ENCODE data around the gene CPEB1. TPM values are rescaled to one million over a fixed set of nuclear protein-coding genes. Genes with fewer than 3 reads are reported as not detected.

Gene CPEB1
- total and polyA plus RNA-seq, 2 of the 13 experiments (the other 11 are each of a cell fraction or from before 2014, with no cell fraction given), result 0.03 to 0.07 TPM

DNA sequence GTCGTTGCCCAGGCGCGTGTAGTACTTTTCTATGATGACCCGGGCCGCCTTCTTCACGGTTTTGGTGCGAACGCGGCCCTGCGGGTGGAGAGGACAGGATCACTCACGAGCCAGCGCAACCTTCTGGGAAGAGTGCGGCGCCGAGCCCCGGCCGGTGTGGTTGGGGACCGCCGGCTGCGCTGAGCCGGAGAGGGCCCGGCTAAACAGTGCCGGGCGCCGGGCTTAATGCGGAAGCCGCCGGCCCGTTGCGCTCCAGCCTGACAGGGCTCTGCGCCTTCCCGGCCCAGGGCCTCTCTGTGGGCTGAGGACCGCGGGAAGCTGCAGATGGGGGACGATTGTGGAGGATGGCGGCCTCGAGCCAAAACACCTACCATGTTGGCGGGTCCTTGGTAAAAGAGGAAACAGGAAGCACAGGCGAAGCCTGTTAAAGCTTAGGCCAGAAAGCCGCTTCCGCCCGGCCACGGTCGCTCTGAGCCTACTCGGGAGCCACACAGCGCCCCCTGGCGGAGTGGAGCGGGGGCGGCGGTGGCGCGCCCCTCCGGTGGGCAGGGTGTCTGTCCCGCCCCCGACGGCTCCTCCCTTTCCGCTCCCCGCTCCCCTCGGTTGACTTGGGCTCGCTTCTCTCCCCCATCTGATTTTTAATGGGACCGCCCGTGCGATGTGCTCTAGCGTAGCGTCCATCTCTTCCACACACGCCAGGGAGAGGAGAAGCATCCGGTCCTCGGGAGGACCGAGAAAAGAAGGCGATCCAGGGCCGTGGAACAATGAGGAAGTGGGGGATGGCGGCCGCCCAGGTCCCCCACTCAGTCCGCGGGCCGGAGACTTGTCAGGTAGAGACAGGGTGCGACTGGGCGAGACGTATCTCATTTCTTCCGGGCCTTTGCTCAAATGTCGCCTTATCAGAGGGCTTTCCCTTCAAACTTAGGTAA, 106.8 kb downstream of the CPEB1 start, which contains the start of gene RPS17 (continued):
- peak; percentile 95 for TF ChIP-seq KLF6 (CRISPR knock-in tag; IDR thresholded peaks at IDR 0.05)
- TF ChIP-seq, protein P1, sequence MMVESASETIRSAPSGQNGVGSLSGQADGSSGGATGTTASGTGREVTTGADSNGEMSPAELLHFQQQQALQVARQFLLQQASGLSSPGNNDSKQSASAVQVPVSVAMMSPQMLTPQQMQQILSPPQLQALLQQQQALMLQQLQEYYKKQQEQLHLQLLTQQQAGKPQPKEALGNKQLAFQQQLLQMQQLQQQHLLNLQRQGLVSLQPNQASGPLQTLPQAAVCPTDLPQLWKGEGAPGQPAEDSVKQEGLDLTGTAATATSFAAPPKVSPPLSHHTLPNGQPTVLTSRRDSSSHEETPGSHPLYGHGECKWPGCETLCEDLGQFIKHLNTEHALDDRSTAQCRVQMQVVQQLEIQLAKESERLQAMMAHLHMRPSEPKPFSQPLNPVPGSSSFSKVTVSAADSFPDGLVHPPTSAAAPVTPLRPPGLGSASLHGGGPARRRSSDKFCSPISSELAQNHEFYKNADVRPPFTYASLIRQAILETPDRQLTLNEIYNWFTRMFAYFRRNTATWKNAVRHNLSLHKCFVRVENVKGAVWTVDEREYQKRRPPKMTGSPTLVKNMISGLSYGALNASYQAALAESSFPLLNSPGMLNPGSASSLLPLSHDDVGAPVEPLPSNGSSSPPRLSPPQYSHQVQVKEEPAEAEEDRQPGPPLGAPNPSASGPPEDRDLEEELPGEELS (CRISPR knock-in tag; IDR thresholded peaks at IDR 0.05), result peak; percentile 72; the same call in 1 of the 2 replicates
- peak; percentile 21; the same call in 1 of the 2 replicates for TF ChIP-seq ARNT2 (CRISPR knock-in tag; IDR thresholded peaks at IDR 0.05; ENCODE audit: low read depth)
- no peak for TF ChIP-seq TCF12 (IDR thresholded peaks at IDR 0.05)
- TF ChIP-seq TCF12 (CRISPR knock-in tag; IDR thresholded peaks at IDR 0.05), result no peak
- TF ChIP-seq, protein P2, sequence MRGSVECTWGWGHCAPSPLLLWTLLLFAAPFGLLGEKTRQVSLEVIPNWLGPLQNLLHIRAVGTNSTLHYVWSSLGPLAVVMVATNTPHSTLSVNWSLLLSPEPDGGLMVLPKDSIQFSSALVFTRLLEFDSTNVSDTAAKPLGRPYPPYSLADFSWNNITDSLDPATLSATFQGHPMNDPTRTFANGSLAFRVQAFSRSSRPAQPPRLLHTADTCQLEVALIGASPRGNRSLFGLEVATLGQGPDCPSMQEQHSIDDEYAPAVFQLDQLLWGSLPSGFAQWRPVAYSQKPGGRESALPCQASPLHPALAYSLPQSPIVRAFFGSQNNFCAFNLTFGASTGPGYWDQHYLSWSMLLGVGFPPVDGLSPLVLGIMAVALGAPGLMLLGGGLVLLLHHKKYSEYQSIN (CRISPR knock-in tag; IDR thresholded peaks at IDR 0.05; ENCODE audit: borderline replicate concordance), result no peak
- no peak; the same call in 1 of the 2 replicates for TF ChIP-seq ZNF256 (CRISPR knock-in tag; conservative IDR thresholded peaks at IDR 0.05)
- TF ChIP-seq HMG20B (CRISPR knock-in tag; conservative IDR thresholded peaks at IDR 0.05), result no peak
- no peak for TF ChIP-seq SOX6 (IDR thresholded peaks at IDR 0.05)
- no peak; the same call in 1 of the 2 replicates for TF ChIP-seq SOX6 (CRISPR knock-in tag; IDR thresholded peaks at IDR 0.05)
- no peak; the same call in 1 of the 2 replicates for TF ChIP-seq ZNF761 (CRISPR knock-in tag; conservative IDR thresholded peaks at IDR 0.05)
- TF ChIP-seq ZNF382 (CRISPR knock-in tag; IDR thresholded peaks at IDR 0.05; ENCODE audit: borderline replicate concordance), result no peak
- no peak for TF ChIP-seq FOXM1 (CRISPR knock-in tag; IDR thresholded peaks at IDR 0.05)
- TF ChIP-seq, protein P3, sequence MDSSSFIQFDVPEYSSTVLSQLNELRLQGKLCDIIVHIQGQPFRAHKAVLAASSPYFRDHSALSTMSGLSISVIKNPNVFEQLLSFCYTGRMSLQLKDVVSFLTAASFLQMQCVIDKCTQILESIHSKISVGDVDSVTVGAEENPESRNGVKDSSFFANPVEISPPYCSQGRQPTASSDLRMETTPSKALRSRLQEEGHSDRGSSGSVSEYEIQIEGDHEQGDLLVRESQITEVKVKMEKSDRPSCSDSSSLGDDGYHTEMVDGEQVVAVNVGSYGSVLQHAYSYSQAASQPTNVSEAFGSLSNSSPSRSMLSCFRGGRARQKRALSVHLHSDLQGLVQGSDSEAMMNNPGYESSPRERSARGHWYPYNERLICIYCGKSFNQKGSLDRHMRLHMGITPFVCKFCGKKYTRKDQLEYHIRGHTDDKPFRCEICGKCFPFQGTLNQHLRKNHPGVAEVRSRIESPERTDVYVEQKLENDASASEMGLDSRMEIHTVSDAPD (CRISPR knock-in tag; IDR thresholded peaks at IDR 0.05), result peak; percentile 51; the same call in 1 of the 2 replicates
- TF ChIP-seq, protein P4, sequence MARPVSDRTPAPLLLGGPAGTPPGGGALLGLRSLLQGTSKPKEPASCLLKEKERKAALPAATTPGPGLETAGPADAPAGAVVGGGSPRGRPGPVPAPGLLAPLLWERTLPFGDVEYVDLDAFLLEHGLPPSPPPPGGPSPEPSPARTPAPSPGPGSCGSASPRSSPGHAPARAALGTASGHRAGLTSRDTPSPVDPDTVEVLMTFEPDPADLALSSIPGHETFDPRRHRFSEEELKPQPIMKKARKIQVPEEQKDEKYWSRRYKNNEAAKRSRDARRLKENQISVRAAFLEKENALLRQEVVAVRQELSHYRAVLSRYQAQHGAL (CRISPR knock-in tag; IDR thresholded peaks at IDR 0.05; ENCODE audit: not compliant biosample characterization), result peak; percentile 84
- TF ChIP-seq ZNF205 (CRISPR knock-in tag; IDR thresholded peaks at IDR 0.05), result no peak; the same call in 1 of the 2 replicates
- peak; percentile 97 for TF ChIP-seq HOXA5 (CRISPR knock-in tag; IDR thresholded peaks at IDR 0.05)
- no peak for TF ChIP-seq EZH2 (conservative IDR thresholded peaks at IDR 0.05; ENCODE audit: low read depth, low read length)
- TF ChIP-seq RNF2 (conservative IDR thresholded peaks at IDR 0.05; ENCODE audit: low read depth), result no peak
- peak; percentile 81; the same call in 1 of the 2 replicates for TF ChIP-seq ZNF235 (CRISPR knock-in tag; IDR thresholded peaks at IDR 0.05; ENCODE audit: borderline replicate concordance)
- no peak for TF ChIP-seq CHD4 (IDR thresholded peaks at IDR 0.05; ENCODE audit: borderline replicate concordance, low read length)
- no peak for TF ChIP-seq NR2F1 (CRISPR knock-in tag; IDR thresholded peaks at IDR 0.05)
- no peak for TF ChIP-seq SMARCE1 (IDR thresholded peaks at IDR 0.05; ENCODE audit: borderline replicate concordance)
- peak; percentile 22; the same call in 1 of the 2 replicates for TF ChIP-seq ZSCAN25 (CRISPR knock-in tag; IDR thresholded peaks at IDR 0.05)
- 0 out of 2 replicates have a peak, but pooled peaks have one; percentile 57 for TF ChIP-seq MTA1 (CRISPR knock-in tag; IDR thresholded peaks at IDR 0.05; ENCODE audit: borderline replicate concordance)

Data from HepG2 (cell line).